HG02852 (cell line): ENCODE data around the gene GRID1.

ENCODE experiments used
- ATAC-seq: cut with Tn5 transposase; IDR thresholded peaks from one replicate; pipeline ENCODE4 v1.9.1; 2021; ENCODE audit warnings: mild to moderate bottlenecking, moderate library complexity; ENCODE audit not compliant: unreplicated experiment

The GRID1 gene

DNA sequence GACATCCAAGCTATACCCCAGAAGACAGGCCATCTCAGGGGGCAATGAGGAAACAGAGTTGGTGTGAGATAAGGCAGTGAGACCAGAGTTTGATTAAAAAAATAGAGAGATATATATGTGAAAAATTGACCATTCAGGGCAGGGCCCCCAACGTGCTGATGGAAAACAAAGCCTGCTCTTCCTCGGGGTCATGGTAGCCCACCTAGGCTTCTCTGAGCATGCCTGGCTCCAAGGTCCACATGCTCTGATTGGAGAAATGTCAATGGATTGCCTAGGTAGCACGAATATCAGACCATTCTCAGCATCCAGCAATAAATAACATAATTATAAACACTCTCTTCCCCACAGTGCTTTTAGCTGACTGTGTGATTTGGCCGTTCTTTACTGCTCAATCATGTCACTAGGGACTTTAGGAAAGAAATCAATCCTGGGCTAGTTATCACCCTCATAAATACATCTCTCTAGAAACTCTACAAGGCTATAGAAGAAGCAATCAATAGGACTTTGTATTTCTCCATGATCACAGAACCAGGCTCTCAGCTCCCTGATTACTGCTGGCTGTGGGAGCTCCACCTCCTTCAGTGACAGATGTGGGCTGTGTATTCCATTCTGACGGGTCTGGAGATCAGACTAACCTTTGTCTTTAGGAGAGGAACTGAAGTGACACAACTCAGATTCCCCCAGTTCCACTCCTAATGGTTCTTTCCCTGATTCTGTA lies 766.4 kb downstream of the GRID1 start:
- ATAC-seq, result no peak

- no peak for ATAC-seq
These were observed 767.5 kb downstream of the GRID1 start for GRCh38 chr10:85599081-85599480.

GRCh38 chr10:85598646-85599045 lies 767.9 kb downstream of the GRID1 start:
- no peak for ATAC-seq

DNA sequence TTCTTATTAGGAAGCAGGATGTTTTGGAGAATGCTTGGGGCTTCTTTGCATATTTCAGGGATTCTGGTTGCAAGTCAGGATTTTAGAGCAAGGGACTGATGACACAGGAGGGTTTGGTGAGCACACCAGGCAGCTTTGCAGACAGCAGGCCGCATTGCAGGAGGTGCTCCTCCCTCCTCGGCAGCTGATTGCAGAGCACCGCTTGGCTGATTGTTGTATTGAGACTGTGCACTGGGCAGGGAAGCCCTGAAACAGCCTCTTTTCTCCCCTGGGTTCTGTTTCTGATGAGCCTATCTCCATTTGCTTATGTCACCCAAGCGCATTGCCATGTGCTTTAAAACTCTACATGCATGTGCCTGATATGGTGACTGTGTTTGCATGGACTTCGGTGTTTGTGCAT lies 769.6 kb downstream of the GRID1 start:
- no peak for ATAC-seq

DNA sequence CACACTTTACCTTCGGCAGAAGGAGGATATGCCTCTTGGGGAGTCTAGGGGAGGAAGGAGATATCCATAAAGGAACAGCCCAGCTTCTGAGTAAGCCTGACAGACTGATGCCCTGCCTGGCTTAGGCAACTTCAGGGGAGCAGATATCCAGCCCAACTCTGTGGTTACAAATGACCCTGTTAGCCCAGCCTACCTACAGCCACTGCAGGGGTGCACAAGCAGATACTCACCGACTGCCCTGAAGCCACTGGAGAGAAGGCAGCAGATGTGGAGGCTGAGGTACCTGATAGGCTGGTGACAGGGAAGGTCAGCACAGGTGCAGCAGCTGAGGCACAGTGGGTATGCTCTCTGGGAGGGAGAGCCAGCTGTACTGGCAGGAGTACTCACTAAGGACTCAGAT lies 770.2 kb downstream of the GRID1 start:
- no peak for ATAC-seq

GRCh38 chr10:85594239-85594638 lies 772.4 kb downstream of the GRID1 start:
- no peak for ATAC-seq

- ATAC-seq, result no peak
These were observed 773.3 kb downstream of the GRID1 start for GRCh38 chr10:85593226-85593772.

DNA sequence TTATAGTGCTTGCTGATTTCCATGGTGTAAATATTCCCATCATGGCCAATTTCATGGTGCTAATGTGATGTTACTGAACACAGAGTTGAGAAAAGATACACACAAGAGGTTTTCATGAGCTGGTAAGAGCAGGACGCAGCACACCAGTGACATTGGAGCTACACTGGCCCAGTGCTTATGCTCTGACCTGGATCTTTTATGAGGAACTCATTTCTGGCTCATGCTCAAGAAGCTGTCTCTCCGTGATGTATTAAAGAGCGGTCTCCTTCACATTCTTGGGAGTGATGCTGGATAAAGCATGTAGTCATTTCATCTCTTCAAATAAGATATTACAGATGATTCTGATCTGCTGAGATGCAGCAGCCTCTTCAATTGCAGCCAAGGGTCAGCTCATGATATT lies 785.2 kb downstream of the GRID1 start:
- ATAC-seq, result no peak

- no peak for ATAC-seq
These were observed 786.0 kb downstream of the GRID1 start for GRCh38 chr10:85580585-85580984.

GRCh38 chr10:85578860-85579259 lies 787.7 kb downstream of the GRID1 start:
- ATAC-seq, result no peak

DNA sequence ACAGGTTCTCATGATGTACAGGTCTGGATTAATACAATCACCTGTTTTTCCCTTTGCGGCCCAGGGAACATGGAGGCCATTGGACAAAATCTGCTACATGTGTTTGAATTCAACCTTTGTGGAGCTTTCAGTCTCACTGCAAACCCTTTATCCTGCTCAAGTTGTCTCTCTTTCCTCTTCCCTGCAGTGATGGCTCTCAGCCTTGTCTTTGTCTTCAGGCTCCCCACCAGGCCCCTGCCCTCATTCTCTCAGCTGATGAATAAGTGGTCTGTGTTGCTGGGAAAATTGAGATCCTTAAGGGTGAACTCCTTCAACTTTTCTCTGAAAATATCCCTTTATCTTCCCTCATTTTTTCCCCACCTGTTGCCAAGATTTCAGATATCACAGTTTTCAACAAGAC lies 791.2 kb downstream of the GRID1 start:
- ATAC-seq, result no peak

GRCh38 chr10:85570871-85571270 lies 795.7 kb downstream of the GRID1 start:
- no peak for ATAC-seq

DNA sequence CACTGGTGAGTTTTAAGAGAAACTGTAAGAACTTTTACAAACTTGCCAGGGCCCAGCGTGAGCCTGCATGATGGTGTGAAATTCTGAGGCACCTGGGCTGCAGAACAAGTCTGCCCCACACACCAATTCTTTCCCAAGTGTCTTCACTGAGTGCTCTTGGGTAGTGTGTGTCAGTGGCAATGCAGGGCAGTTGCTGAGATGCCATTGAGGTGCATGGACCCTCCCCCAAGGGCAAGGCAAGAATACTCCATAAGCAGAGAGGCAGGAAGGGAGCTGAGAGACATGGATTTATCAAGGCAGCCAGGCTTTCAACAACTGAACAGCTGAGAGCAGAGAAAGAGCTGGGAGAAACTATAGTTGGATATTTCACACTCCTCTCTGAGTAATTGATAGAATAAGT lies 801.2 kb downstream of the GRID1 start:
- ATAC-seq, result no peak

GRCh38 chr10:85558533-85558932 lies 808.1 kb downstream of the GRID1 start:
- ATAC-seq, result no peak

DNA sequence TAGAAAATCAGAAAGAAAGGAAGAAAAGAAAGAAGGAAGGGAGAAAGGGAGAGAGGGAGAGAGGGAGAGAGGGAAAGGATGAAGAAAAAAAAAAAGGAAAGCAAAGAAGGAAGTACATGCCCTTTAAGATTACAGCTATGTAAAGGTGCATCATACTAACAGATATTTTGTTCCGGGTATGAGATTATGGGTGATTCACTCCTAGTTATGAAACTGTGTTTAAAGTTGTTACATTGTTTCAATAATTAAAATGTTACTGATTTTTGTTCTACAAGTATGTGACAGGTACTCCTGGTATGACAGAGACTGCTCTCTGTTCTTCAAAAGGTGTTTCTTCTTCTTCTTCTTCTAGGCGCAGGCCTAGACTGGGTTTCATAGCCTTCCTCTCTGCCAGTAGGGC lies 808.9 kb downstream of the GRID1 start:
- no peak for ATAC-seq

- no peak for ATAC-seq
These were observed 809.5 kb downstream of the GRID1 start for GRCh38 chr10:85557077-85557476.
